CD4-positive, CD25-positive, alpha-beta regulatory T cell (primary cell): ENCODE results near the gene G2E3. TPM values are rescaled to one million over a fixed set of nuclear protein-coding genes. Genes with fewer than 3 reads are reported as not detected.
A peak's percentile ranks its signal among the peaks of the same experiment; 100 is the strongest.

ENCODE experiments used
- ATAC-seq, 2 donors: fragments of 150-1000 bp; cut with Tn5 transposase; one replicate each; pipeline ENCODE4 v1.10.0; 2021; ENCODE audit warnings: low read depth in 2 of 2, moderate number of reproducible peaks in 2 of 2, moderate library complexity in 1 of 2
- DNase-seq, 3 donors: peaks; one replicate each; pipeline versions ENCODE4 v3.0.0 to v3.0.0-alpha.2; 2012 to 2022; ENCODE audit warnings: mixed read lengths in 1 of 3
- H3K27ac ChIP-seq: one replicate; pipeline ENCODE4 v1.7.0; 2013; ENCODE audit warnings: mild to moderate bottlenecking, low read length; ENCODE audit not compliant: insufficient read depth, poor library complexity, severe bottlenecking
- H3K27me3 ChIP-seq: one replicate; pipeline ENCODE4 v1.7.0; 2013; ENCODE audit warnings: low read length; ENCODE audit not compliant: control insufficient read depth, insufficient read depth
- H3K36me3 ChIP-seq: one replicate; pipeline ENCODE4 v1.7.0; 2013; ENCODE audit warnings: mild to moderate bottlenecking, low read length, moderate library complexity; ENCODE audit not compliant: control insufficient read depth, insufficient read depth
- H3K4me1 ChIP-seq: 2 replicates; pipeline ENCODE4 v1.7.0; 2013; ENCODE audit warnings: mild to moderate bottlenecking, low read length; ENCODE audit not compliant: insufficient read depth, control insufficient read depth, poor library complexity, severe bottlenecking
- H3K4me3 ChIP-seq: one replicate; pipeline ENCODE4 v1.7.0; 2013; ENCODE audit warnings: low read depth, mild to moderate bottlenecking, low read length, moderate library complexity
- H3K9me3 ChIP-seq, 2 experiments: 1 replicate in 1 of 2; 2 replicates in 1 of 2; pipeline ENCODE4 v1.7.0; 2013; ENCODE audit warnings: low read length in 2 of 2, mild to moderate bottlenecking in 1 of 2, moderate library complexity in 1 of 2; ENCODE audit not compliant: control insufficient read depth in 2 of 2
- H3K27ac Mint-ChIP-seq, 3 donors: one replicate each; pipeline ENCODE4 v1.8.0; 2020 to 2022; ENCODE audit warnings: mild to moderate bottlenecking in 3 of 3, mixed read lengths in 3 of 3, moderate library complexity in 2 of 3
- H3K27me3 Mint-ChIP-seq: one replicate; pipeline ENCODE4 v1.8.0; 2022; ENCODE audit warnings: mild to moderate bottlenecking, mixed read lengths
- H3K36me3 Mint-ChIP-seq: one replicate; pipeline ENCODE4 v1.8.0; 2020; ENCODE audit warnings: mixed read lengths
- H3K4me1 Mint-ChIP-seq, 4 donors: one replicate each; pipeline ENCODE4 v1.8.0; 2020 to 2022; ENCODE audit warnings: mixed read lengths in 4 of 4, mild to moderate bottlenecking in 1 of 4
- H3K4me3 Mint-ChIP-seq, 4 donors: one replicate each; pipeline ENCODE4 v1.8.0; 2020 to 2022; ENCODE audit warnings: mild to moderate bottlenecking in 4 of 4, mixed read lengths in 4 of 4, moderate library complexity in 3 of 4
- H3K9me3 Mint-ChIP-seq, 7 donors: one replicate each; pipeline ENCODE4 v1.8.0; 2020 to 2022; ENCODE audit warnings: mixed read lengths in 7 of 7, mild to moderate bottlenecking in 3 of 7, moderate library complexity in 2 of 7
- polyA plus RNA-seq, 4 donors: library from polyadenylated mRNA; unstranded; fragments of 300-500 nt; fragmentation: Illumina TruSeq; gene quantifications; one replicate each; pipeline ENCODE4 v1.2.3, GENCODE V29; 2021
- total RNA-seq: library from RNA; stranded (reverse); gene quantifications from one replicate; pipeline ENCODE4 v1.2.3, GENCODE V29; 2022

G2E3 gene
- total and polyA plus RNA-seq, 5 donors from 2014 or later, result 13.5 to 23.9 (median 17.1) TPM

DNA sequence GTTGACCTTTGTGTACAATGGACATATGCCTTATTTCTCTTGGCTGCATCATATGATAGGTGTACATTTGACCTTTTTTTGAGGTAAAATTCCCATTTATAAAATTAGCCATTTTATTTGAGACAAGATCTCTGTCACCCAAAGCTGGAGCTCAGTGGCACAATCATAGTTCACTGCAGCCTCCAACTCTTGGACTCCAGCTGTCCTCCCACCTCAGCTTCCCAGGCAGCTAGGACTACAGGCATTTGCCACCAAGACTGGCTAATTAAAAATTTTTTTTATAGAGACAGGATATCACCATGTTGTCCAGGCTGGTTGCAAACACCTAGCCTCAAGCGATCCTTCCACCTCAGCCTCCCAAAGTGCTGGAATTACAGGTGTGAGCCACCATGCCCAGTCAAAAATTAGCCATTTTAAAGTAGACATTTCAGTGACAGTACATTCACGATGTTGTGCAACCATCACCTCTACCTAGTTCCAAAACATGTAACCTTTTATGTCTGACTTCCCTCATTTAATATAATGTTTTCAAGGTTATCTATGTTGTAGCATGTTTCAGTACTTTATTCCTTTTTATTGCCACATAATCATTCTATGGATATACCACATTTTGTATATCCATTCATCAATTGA lies 5.4 kb downstream of the G2E3 start:
- H3K27me3 ChIP-seq, result no peaks in the 10 kb centered on the region
- H3K9me3 ChIP-seq, result no peaks in the 10 kb centered on the region
- ATAC-seq, result no peak
- Mint-ChIP-seq H3K4me1 (peaks cover 54 to 74% (median 66%) of the 10 kb centered on the region in 4 donors), H3K9me3 (no peaks in the 10 kb centered on the region), H3K27me3 (no peaks in the 10 kb centered on the region), H3K36me3 (peaks cover 28% of the 10 kb centered on the region), H3K4me3 (peak overlapping the region in 3 of 4 donors; percentile 34 to 54 (median 45)), H3K27ac (no peak overlapping the region)
- H3K4me1 ChIP-seq, result peaks cover 18% of the 10 kb centered on the region
- no peak overlapping the region for H3K27ac ChIP-seq
- H3K4me3 ChIP-seq, result no peak overlapping the region
- no peak for DNase-seq
- H3K36me3 ChIP-seq, result peaks cover 6% of the 10 kb centered on the region

DNA sequence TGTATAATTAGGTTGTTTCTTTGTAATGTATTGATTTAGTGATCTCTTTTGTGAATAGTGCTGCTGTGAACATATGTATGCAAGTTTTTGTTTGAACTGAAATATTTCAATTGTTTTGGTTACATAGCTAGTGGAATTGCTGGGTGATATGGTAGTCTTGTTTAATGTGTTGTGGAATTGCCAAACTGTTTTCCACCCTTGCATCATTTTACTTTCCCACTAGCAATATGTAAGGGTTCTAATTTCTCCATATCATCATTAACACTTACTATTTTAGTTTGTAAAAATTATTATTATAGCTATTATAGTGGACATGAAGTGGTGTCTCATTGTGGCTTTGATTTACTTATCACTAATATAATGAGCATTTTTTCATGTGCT lies 5.9 kb downstream of the G2E3 start:
- H3K4me3 Mint-ChIP-seq, result peak overlapping the region in 2 of 4 donors; percentile 34 to 45
- peaks cover 28% of the 10 kb centered on the region for H3K36me3 Mint-ChIP-seq
- no peak overlapping the region for H3K27ac ChIP-seq
- H3K27ac Mint-ChIP-seq, result no peak overlapping the region
- H3K27me3 Mint-ChIP-seq, result no peaks in the 10 kb centered on the region
- H3K27me3 ChIP-seq, result no peaks in the 10 kb centered on the region
- H3K4me1 ChIP-seq, result peaks cover 18% of the 10 kb centered on the region
- DNase-seq (no peak), ATAC-seq (no peak)
- H3K4me3 ChIP-seq, result peak overlapping the region; percentile 4
- no peaks in the 10 kb centered on the region for H3K9me3 ChIP-seq
- H3K4me1 Mint-ChIP-seq, result peaks cover 58 to 76% (median 67%) of the 10 kb centered on the region in 4 donors
- H3K36me3 ChIP-seq, result peaks cover 6% of the 10 kb centered on the region
- H3K9me3 Mint-ChIP-seq, result no peaks in the 10 kb centered on the region

DNA sequence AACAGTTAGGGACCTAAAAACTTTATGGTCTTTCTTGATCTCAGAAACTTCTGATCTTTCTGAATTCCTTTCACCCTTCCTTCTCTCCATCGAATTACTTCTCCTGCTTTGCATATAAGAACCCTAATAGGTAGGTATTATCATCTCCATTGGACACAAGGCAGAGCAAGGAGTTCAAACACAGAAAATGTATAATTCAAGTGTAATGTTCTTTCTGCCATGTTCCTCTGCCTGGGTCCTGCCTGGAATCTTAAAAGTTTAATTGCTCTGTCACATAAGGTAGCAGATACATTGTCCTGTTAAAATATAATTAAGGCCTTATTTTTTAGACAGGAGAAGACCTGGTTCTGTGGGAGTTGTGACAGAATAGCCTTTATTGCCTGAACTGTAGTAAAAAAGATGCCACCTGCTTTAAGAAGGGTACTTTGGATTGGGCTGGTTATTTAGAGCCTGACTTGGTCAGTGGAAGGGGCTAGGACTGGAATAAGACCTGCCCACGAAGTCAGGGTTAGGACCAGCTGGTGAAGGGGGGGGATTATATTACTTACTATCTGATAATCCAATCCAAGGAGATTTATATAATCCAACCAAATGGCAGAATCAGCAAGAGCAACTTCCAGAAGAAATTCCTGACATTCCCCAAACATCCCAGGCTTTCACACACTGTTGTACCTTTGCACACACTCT lies 10.4 kb downstream of the G2E3 start:
- H3K4me1 ChIP-seq, result no peaks in the 10 kb centered on the region
- H3K36me3 Mint-ChIP-seq, result peaks cover 13% of the 10 kb centered on the region
- DNase-seq (no peak), ATAC-seq (no peak)
- H3K27me3 ChIP-seq, result no peaks in the 10 kb centered on the region
- H3K36me3 ChIP-seq, result peaks cover 3% of the 10 kb centered on the region
- no peak overlapping the region for H3K4me3 ChIP-seq
- peaks cover 72 to 85% (median 80%) of the 10 kb centered on the region in 4 donors for H3K4me1 Mint-ChIP-seq
- H3K27ac Mint-ChIP-seq, result peak overlapping the region in 1 of 3 donors; percentile 50
- no peak overlapping the region for H3K27ac ChIP-seq
- H3K9me3 ChIP-seq, result no peaks in the 10 kb centered on the region
- no peaks in the 10 kb centered on the region for H3K27me3 Mint-ChIP-seq
- H3K9me3 Mint-ChIP-seq, result no peaks in the 10 kb centered on the region
- peak overlapping the region in 2 of 4 donors; percentile 23 to 54 for H3K4me3 Mint-ChIP-seq

DNA sequence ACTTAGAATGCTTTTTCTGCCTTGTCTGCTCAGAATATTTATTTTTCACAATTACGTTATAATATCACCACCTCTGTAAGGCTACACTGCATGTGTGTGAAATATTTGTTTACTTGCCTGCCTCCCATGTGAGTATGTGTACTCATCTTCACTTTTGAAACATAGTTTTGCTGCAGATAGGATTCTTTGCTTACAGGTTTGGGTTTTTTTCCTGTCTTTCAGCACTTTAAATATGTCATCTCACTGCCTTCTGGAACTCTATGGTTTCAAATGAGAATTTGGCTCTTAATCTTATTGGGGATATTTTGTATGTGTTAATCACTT lies 10.9 kb downstream of the G2E3 start:
- H3K4me1 Mint-ChIP-seq, result peaks cover 72 to 90% (median 80%) of the 10 kb centered on the region in 4 donors
- DNase-seq, result no peak
- peak overlapping the region in 1 of 4 donors; percentile 0 for H3K4me3 Mint-ChIP-seq
- Histone ChIP-seq H3K27ac (no peak overlapping the region), H3K9me3 (no peaks in the 10 kb centered on the region), H3K27me3 (no peaks in the 10 kb centered on the region), H3K4me3 (no peak overlapping the region), H3K4me1 (no peaks in the 10 kb centered on the region), H3K36me3 (peaks cover 3% of the 10 kb centered on the region)
- ATAC-seq, result no peak
- H3K27me3 Mint-ChIP-seq, result no peaks in the 10 kb centered on the region
- H3K36me3 Mint-ChIP-seq, result peaks cover 8% of the 10 kb centered on the region
- peak overlapping the region in 1 of 3 donors; percentile 34 for H3K27ac Mint-ChIP-seq
- no peaks in the 10 kb centered on the region for H3K9me3 Mint-ChIP-seq

- Histone ChIP-seq H3K4me3 (no peak overlapping the region), H3K36me3 (no peaks in the 10 kb centered on the region), H3K27me3 (no peaks in the 10 kb centered on the region), H3K4me1 (no peaks in the 10 kb centered on the region), H3K27ac (no peak overlapping the region), H3K9me3 (no peaks in the 10 kb centered on the region)
- Mint-ChIP-seq H3K4me1 (peaks cover 59 to 94% (median 81%) of the 10 kb centered on the region in 4 donors), H3K27ac (peak overlapping the region in 1 of 3 donors; percentile 33), H3K9me3 (no peaks in the 10 kb centered on the region), H3K36me3 (no peaks in the 10 kb centered on the region), H3K4me3 (no peak overlapping the region), H3K27me3 (no peaks in the 10 kb centered on the region)
- no peak for DNase-seq
- ATAC-seq, result no peak
These were observed 13.3 kb downstream of the G2E3 start for GRCh38 chr14:30572237-30572636.

DNA sequence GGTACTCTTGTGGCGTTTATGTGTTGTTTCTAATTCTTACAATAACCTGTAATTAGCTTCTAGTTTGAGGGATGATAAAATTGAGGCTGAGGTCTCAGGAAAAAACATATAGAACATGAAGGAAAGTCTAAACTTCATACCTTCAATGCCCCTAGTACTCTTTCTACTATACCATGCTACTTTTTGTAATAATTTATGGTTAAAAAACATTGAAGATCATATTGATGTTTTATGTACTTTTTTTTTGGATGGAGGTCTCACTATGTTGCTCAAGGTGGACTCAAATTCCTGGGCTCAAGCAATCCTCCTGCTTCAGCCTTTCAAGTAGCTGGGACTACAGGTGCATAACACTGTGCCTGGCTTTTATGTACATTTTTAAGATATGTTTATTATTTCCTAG lies 13.8 kb downstream of the G2E3 start:
- Histone ChIP-seq H3K4me3 (no peak overlapping the region), H3K9me3 (no peaks in the 10 kb centered on the region), H3K4me1 (no peaks in the 10 kb centered on the region), H3K27me3 (no peaks in the 10 kb centered on the region), H3K27ac (no peak overlapping the region), H3K36me3 (no peaks in the 10 kb centered on the region)
- H3K4me1 Mint-ChIP-seq, result peaks cover 62 to 95% (median 82%) of the 10 kb centered on the region in 4 donors
- no peak overlapping the region for H3K27ac Mint-ChIP-seq
- no peaks in the 10 kb centered on the region for H3K36me3 Mint-ChIP-seq
- no peak overlapping the region for H3K4me3 Mint-ChIP-seq
- H3K27me3 Mint-ChIP-seq, result no peaks in the 10 kb centered on the region
- H3K9me3 Mint-ChIP-seq, result peaks cover 0 to 4% (median 0%) of the 10 kb centered on the region in 7 donors
- no peak for ATAC-seq
- no peak for DNase-seq

- no peaks in the 10 kb centered on the region for H3K9me3 ChIP-seq
- no peaks in the 10 kb centered on the region for H3K36me3 Mint-ChIP-seq
- H3K4me1 ChIP-seq, result no peaks in the 10 kb centered on the region
- H3K27me3 ChIP-seq, result no peaks in the 10 kb centered on the region
- peaks cover 63 to 95% (median 82%) of the 10 kb centered on the region in 4 donors for H3K4me1 Mint-ChIP-seq
- H3K27ac Mint-ChIP-seq, result peak overlapping the region in 1 of 3 donors; percentile 52
- H3K4me3 Mint-ChIP-seq, result peak overlapping the region in 1 of 4 donors; percentile 2
- H3K9me3 Mint-ChIP-seq, result peaks cover 0 to 4% (median 0%) of the 10 kb centered on the region in 7 donors
- ATAC-seq (no peak), DNase-seq (no peak)
- H3K4me3 ChIP-seq, result no peak overlapping the region
- no peaks in the 10 kb centered on the region for H3K27me3 Mint-ChIP-seq
- no peak overlapping the region for H3K27ac ChIP-seq
- no peaks in the 10 kb centered on the region for H3K36me3 ChIP-seq
These were observed 14.4 kb downstream of the G2E3 start for GRCh38 chr14:30573226-30573814.
